ENCODE data around the gene IGIP.
A peak's percentile ranks its signal among the peaks of the same experiment; 100 is the strongest.

IGIP gene

GRCh38 chr5:140178086-140178410 is 52.3 kb downstream of the IGIP start:
- Histone ChIP-seq H3K4me3 (ENCODE audit: low read length in 2 of 2) (peak overlapping the region in 1 of 2 donors; percentile 54), H3K9me3 (ENCODE audit: control insufficient read depth in 2 of 2, low read length in 2 of 2) (no peaks in the 10 kb centered on the region), H3K9ac (ENCODE audit: low read length in 2 of 2) (peak overlapping the region in 1 of 2 donors; percentile 54), H3K27ac (ENCODE audit: low read length) (peak overlapping the region; percentile 64), H3K27me3 (ENCODE audit: control insufficient read depth in 1 of 2, insufficient read depth in 2 of 2, low read length in 2 of 2) (no peaks in the 10 kb centered on the region), H3K36me3 (ENCODE audit: control insufficient read depth in 2 of 2, insufficient read depth in 2 of 2, low read length in 2 of 2) (peaks cover 0 to under 1% of the 10 kb centered on the region in 2 donors), H3K4me1 (ENCODE audit: control insufficient read depth, insufficient read depth, low read length) (peaks cover 58% of the 10 kb centered on the region)

GRCh38 chr5:140178482-140179116 is 52.9 kb downstream of the IGIP start:
- Histone ChIP-seq H3K9ac (ENCODE audit: low read length in 2 of 2) (peak overlapping the region in 1 of 2 donors; percentile 54), H3K27me3 (ENCODE audit: control insufficient read depth in 1 of 2, insufficient read depth in 2 of 2, low read length in 2 of 2) (no peaks in the 10 kb centered on the region), H3K4me1 (ENCODE audit: control insufficient read depth, insufficient read depth, low read length) (peaks cover 64% of the 10 kb centered on the region), H3K27ac (ENCODE audit: low read length) (peak overlapping the region; percentile 64), H3K9me3 (ENCODE audit: control insufficient read depth in 2 of 2, low read length in 2 of 2) (no peaks in the 10 kb centered on the region), H3K4me3 (ENCODE audit: low read length in 2 of 2) (no peak overlapping the region), H3K36me3 (ENCODE audit: control insufficient read depth in 2 of 2, insufficient read depth in 2 of 2, low read length in 2 of 2) (no peaks in the 10 kb centered on the region)

All from stomach smooth muscle (tissue), 2 donors.